RKO (cell line): ENCODE measurements around the gene GTF2A1L.
"Not testable (repeated sequence)": the region's sequence is repeated elsewhere in the genome, so short reads cannot be mapped to it uniquely, and the experiment has no call there.

Experiments
- DNase-seq: peaks from one replicate; pipeline ENCODE4 v3.0.0-alpha.2; 2016; ENCODE audit warnings: low spot score

Gene GTF2A1L

DNA sequence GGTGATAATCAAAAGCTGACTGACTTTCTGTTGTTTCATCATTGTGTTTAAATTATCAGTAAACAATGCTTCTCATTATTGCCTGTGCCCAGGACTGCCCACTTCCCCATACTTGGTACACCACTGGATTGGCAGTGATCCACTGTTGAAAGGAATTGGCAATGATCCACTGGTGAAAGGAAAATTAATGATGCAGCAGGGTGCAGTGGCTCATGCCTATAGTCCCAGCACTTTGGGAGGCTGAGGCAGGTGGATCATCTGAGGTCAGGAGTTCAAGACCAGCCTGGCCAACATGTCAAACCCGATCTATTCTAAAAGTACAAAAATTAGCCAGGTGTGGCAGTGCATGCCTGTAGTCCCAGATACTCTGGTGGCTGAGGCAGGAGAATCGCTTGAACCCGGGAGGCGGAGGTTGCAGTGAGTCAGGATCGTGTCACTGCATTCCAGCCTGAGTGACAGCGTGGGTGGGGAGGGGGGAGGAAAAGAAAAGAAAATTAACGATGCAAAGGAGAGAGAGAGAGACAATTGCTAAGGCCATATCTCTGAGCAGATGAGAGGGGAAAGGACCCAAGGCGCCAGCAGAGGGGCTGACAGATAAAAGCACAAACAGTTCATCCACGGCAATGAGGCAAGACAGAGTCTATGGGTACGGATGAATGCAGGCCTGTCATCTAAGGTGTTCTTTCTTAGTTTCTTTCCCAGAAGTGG lies 10.2 kb upstream of the GTF2A1L start:
- peak; percentile 18 for DNase-seq

DNA sequence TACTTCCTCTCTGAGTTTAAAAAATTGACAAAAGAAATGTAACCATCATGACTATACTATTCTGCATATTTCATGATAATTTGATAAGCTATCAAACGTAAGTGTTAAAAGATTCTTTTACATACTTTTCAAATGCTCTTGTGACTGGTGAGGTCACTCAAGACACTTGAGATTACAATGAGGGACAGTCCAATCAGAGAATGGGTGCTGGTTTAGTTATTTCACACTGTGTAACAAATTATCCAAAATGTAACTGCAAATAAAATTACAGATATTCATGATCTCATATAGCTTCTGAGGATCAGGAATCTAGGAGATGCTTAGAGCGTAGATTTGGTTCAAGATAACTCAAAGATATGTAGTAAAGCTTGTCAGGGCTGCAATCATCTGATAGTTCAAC lies 4.4 kb upstream of the GTF2A1L start:
- DNase-seq: no peak

DNA sequence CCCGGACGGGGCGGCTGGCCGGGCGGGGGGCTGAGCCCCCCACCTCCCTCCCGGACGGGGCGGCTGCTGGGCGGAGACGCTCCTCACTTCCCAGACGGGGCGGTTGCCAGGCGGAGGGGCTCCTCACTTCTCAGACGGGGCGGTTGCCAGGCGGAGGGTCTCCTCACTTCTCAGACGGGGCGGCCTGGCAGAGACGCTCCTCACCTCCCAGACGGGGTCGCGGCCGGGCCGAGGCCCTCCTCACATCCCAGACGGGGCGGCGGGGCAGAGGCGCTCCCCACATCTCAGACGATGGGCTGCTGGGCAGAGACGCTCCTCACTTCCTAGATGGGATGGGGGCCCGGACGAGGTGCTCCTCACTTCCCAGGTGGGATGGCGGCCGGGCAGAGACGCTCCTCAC lies 3.1 kb upstream of the GTF2A1L start:
- not testable (repeated sequence) for DNase-seq

DNA sequence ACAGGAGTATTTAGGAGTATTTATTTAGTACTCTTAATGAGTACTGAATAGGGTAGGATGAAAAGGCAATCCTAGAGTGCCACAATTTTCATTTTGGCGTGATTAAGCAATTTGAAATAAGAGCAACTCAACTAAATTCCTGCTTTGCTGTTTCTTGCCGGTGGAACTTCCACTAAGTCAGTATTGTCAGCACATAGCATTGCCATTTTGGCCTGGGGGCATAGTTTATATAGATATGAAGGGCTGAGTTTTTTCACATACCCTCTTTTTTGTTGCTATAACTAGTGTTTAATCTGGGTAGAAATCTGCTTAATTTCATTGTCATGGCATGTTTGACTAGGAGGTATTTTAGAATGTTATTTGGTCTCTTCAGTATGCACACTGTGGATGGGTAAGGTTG lies 1.9 kb downstream of the GTF2A1L start:
- no peak for DNase-seq

DNA sequence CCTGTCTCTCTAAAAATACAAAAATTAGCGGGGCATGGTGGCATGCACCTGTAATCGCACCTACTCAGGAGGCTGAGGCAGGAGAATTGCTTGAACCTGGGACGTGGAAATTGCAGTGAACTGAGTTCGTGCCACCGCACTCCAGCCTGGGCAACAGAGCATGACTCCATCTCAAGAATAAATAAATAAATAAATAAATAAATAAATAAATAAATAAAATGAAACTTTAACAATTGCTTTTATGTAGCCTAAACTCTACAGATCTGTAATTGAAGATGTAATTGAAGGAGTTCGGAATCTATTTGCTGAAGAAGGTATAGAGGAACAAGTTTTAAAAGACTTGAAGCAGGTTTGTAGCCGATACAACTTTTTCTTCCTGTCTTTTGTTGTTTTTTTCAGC lies 2.9 kb downstream of the GTF2A1L start:
- DNase-seq: no peak

DNA sequence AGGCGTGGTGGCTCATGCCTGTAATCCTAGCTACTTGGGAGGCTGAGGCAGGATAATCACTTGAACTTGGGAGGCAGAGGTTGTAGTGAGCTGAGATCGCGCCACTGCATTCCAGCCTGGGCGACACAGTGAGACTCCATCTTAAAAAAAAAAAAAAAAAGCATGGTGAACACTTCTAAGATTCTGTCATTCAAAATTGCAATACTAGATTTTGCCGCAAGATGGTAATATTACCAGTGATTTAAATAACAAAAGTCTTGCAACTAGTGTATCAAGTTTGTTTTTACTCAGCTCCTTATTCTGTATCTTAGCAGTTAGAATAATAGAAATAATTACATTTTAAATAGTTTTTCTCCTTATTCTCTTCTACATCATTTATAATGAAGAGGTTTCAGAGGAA lies 5.0 kb downstream of the GTF2A1L start:
- DNase-seq: not testable (repeated sequence)

DNA sequence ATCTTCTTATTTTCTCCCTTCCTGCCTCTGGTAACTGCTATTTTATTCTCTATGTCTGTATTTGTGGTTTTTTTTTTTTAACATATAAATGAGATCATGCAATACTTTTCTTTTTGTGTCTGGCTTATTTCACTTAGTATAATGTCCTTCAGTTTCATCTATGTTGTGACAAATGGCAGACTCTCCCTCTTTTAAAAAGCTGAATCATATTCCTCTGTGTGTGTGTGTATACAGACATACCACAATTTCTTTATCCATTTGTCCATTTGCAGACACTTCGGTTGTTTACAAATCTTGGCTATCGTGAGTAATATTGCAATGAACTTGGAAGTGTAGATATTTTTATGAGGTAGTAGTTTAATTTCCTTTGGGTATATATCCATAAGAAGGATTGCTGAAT lies 7.0 kb downstream of the GTF2A1L start:
- DNase-seq: no peak

DNA sequence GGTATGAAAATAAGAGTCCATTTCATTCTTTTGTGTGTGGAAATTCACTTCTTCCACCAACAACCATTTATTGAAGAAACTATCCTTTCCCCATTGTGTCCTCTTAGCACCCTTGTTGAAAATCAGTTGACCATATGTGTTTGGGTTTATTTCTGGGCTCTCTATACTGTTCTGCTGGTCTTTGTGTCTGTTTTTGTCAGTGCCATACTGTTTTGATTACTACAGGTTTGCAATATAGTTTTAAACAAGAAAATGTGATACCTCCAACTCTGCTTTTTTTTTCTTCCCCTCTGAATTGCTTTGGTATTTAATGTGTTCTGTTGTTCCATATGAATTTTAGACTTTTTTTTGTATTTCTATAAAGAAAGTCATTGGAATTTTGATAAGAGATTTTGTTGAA lies 8.4 kb downstream of the GTF2A1L start:
- no peak for DNase-seq

DNA sequence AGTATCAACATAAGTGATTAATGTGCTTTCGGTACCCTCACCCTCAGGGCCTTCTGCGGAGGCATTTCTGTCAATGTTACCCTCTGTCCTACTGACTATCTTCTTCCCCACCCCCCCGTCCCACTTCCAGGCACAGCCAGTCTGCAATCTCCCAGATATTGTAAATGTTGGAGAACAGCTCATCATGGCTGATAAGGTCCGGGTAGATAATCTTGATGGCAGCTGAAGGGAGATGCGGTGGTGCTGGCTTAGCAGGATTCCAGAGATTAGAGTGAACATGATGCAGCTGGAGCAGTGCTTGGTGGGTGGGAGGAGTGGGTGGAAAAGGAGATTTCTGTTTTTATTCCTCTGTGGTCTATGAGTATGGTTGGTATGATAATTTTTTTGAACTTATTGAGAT lies 15.5 kb downstream of the GTF2A1L start:
- no peak for DNase-seq

DNA sequence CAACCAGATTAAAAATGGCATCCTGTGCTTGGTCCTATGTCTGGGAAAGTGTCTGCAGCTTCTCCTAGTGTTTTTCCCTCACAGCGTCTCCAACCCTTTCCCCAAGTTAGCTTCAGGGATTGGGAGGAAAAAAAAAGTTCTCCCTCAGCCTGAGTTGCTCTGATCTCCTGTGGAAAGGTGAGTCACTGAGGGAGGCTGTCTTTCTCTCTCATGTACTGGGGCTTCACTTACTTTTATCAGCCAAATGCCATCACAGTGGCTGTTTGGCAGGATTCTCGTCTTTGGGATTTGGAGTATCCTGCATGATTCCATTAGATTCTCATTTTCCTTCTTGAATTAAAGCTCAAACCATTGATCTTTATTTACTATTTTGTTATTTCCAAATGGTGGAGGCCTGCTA lies 18.1 kb downstream of the GTF2A1L start:
- no peak for DNase-seq

DNA sequence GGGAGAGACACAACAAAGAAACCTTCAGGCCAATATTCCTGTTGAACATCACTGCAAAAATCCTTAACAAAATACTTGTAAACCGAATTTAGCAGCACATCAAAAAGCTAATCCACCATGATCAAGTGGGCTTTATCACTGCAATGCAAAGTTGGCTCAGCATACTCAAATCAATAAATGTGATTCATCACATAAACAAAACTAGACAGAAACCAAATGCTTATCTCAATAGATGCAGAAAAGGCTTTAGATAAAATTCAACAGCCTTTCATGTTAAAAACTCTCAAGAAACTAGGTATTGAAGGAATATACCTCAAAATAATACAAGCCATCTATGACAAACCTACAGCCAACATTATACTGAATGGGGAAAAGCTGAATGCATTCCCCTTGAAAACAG lies 20.6 kb downstream of the GTF2A1L start:
- no peak for DNase-seq

DNA sequence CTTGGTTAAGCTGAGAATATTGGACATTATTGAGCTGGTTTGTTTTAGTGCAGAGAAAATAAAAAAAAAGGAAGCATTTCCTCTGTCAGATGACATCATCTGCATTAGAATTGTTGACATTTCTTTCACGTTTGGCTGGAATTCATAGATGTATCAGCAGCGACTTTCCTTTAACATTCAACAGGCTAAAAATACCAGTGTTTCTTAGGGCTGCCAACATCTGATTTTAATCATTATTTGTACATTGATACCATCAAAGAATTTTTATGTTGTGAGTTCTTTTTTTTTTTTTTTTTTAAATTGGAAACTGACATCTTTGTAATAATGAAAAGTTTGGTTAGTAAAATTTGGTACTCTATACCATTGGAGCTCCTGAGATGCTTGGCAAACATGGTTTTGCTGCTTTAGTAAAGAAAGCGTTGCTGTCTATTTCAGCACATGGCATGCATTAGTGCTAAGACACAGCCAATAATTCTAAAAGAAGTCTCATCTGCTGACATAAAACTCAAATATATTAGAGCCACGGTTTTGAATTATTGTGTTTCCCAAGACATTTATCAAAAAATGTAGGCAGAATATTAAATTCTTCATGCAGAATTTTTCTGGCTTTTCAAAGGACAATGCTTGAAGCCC lies 33.6 kb downstream of the GTF2A1L start:
- no peak for DNase-seq

DNA sequence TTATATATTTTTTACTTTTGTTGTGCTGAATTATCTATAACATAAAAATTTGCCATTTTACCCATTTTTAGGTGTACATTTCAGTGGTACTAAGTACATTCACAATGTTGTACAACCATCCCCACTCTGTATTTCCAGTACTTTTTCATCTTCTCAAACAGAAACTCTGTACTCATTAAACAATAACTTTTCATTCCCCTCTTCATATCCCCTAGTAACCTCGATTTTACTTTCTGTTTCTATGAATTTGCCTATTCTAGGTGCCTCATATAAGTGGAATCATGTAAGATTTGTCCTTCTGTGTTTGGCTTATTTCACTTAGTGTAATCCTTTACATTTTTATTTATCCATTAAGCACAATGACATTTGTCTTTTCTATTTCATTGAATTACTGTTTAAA lies 51.3 kb downstream of the GTF2A1L start:
- DNase-seq: no peak

DNA sequence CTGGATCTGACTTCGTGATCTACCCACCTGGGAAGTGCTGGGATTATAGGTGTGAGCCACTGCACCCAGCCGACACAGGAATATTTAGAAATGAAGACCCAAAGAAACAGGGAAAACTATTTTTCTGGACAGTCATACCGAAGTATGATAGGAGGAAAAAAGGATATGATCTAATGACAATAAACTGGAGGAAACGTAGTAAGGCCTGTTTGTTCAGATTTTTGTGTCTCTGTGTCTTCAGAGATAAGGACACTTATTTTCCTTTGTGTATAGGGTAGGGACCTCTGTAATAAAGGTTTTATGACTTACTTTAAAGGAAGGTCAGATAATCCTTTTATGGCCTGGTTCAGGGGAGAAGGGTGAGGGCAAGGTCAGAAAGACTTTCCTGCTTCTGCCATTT lies 55.9 kb downstream of the GTF2A1L start:
- DNase-seq: no peak

DNA sequence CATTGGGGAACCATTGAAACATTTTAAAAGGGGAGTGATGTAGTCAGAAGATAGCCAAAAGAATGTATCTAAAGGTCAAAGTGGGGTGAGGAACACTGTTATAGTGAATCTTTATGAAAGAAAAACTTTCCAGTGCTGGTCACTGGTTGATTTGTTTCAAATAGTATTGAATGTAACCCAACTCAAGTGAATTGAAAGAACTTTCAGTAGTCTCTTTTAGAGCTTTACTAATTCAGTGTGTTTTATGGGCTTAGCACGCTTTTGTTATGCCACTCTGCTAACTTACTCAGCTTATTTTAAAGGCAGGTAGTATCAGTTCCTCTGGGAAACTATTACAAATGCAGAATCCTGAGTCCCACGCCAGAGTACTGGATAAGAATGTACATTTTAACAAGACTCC lies 57.3 kb downstream of the GTF2A1L start:
- no peak for DNase-seq

DNA sequence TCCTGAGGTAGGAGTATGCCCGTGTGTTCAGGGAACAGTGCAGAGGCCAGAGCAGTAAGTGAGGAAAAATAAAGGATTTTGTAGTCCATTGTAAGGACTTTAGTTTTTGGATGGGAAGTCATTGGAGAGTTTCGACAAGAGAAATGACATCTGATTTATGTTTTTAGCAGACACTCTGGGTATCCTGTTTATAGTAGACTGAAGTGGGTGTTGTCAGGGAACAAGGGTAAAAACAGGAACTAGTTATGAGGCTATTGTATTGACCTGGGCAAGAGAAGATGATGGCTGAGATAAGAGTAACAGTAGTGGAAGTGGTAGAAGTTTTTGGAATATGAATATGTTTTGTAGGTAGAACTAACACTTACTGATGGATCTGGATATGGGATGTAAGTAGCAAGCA lies 59.8 kb downstream of the GTF2A1L start:
- DNase-seq: no peak

DNA sequence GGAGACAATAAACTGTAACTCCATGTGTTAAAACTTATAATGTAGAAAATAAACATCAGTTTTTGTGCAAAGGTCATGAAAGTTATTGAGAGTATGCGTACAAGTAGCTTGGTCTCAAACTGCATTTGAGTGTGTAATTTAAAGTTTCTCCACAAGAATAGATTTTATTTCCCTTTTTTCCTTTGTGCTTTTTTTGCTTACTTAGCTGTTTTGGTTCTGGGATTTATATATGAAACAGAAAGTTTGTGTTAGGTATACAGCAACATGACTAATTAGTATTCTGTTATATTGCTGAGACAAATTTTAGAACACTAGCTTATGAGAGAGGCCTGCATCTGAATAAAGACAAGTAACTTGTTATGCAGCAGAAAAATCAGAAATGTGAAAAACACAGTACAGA lies 67.5 kb downstream of the GTF2A1L start:
- no peak for DNase-seq

DNA sequence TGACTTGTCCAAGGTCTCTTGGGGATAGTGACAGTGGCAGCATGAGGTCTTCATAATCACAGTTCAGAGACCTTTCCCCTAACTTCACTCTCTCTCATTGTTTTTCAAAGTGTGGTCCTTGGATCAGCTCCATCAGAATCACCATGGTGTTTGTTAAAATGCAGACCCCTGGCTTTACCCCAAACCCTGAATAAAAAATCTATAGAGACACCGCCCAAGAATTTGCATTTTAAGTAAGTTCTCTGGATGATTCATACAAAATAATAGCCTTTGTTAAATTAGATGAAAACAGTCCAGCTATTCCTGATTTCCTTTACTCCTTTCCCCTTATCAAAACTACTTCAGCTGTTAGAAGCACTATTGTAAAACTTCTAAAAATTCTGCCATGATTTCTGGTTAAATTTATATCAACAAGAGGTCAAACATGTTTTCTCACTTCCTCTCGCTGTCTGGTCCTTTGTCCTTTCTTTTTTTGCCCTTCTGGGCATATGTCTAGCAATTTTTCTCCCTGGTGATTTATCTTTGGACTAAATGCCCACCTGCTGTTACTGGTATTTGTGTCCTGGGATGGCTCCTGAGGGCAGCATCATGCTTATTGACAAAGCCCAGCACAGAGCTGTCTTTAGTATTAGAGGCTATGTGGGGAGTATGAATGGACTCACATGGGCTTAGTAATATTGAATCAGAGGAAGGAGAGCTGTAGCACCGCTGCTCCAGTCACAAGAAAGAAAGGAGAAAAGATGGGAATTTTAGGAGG lies 74.5 kb downstream of the GTF2A1L start:
- no peak for DNase-seq

DNA sequence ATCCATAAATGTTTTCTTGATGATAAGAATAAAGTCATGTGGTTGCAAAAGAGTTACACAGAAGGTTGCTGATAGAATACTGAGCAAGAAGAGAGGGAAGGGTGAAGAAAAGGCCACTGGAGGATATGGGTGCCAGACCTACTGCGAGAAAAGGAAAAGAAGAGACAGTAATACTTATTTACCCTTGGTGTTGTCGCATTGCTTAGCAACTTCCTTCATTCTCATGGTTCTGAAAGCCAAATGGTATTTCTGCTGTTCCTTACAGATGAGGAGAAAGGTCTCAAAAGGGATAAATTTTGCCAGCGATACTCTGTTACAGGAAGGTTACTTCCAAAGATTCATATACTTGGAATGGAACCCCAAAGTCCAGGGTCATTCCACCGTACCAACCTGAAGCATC lies 75.4 kb downstream of the GTF2A1L start:
- no peak for DNase-seq

DNA sequence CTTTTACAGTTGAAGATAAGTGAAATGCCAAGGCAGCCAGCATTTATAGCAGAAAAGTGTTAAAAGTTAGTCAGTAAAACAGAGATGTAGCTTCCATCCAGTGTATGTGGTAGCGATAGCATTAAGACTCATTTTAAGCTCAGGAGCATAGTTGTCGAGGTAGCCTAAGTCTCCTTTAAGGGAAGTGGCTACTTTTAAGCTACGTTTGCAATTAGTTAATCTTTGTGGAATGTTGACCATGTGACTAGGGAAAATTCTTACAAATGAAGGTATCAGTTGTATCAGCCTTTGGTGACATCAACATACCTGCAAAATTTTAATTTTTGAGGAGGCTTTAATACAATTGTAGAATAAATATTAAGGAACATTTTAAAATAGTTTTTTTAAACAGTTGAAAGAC lies 76.0 kb downstream of the GTF2A1L start:
- no peak for DNase-seq

DNA sequence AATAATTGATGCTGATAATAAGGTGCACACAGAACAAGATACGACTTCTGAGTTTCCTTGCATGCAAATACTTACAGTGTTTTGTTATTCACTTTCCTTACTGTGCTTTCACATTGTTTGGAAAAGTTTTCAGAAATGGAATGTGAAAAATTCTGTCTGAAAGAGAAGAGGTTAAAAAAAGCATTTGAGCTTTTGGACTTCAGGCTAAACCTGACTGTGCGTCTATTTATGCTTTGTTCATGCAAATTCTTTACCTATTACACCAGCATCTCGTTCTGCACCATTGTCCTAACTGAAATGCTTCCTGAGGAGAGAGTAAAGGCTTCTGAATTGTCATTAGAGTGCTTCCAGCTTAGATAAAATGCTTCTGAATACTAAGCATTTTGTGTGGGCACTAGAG lies 76.5 kb downstream of the GTF2A1L start:
- no peak for DNase-seq

DNA sequence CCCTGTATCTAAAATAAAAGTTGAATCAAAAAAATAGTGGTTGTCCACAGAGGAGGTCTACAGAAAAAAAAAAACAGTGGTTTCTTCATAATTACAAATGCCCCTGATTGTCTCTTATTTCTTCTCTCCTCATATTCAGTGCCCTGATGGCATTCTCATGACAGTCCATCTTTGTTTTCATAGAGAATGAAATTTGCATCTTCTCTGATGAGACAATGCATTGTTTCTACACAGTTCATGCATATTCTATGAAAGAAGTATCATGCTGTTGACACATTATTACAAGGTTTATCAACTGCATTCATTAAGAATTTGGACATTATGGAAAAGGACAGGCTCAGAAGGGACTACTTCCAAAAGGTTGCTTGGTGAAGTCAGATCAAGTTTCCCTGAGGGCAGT lies 78.3 kb downstream of the GTF2A1L start:
- DNase-seq: no peak

DNA sequence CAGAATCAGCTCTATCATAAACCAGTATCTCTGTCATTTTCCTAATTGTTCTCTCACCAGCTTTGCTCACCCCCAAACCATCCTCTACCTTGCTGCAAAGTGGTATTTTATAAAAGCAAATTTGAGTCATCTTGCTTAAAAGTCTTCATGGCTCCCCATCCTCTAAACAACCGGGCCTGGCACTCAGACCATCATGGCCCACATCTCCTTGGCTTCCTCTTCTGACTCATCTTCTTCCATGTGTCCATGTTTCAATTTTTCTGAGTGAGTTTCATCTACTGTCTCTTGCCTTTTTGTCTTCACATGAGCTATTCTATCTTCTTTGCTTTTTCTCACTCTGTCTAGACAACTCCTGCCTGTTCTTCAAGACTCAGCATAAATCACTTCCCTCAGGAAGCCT lies 79.2 kb downstream of the GTF2A1L start:
- DNase-seq: no peak
